GM12878 (cell line): Measurements from ENCODE around the gene CDH20. TPM values are rescaled to one million over a fixed set of nuclear protein-coding genes. Genes with fewer than 3 reads are reported as not detected.

Source experiments
- ATAC-seq: fragments of 200-7000 bp; cut with Tn5 transposase; 3 replicates; pipeline ENCODE4 v1.9.1; 2020; ENCODE audit warnings: mild to moderate bottlenecking, moderate library complexity
- BruUV-seq: library from RNA; stranded (reverse); fragments of 400-500 nt; replicated peaks from 2 replicates; lab custom pipeline; 2021; lab: Mats Ljungman, UMichigan
- CTCF ChIA-PET: fragments of 300-600 bp; sonication (Branson Sonifier 250); formaldehyde crosslinking; extraction: SDS; loops from one replicate; lab custom pipeline; 2021; ENCODE audit warnings: inconsistent platforms; lab: Yijun Ruan, JAX
- POLR2A ChIA-PET: fragments of 350-600 bp; formaldehyde crosslinking; extraction: SDS; loops from one replicate; lab custom pipeline; 2021; ENCODE audit warnings: inconsistent platforms; lab: Charles Lee
- RAD21 ChIA-PET: fragments of 300-600 bp; sonication (Branson Sonifier 250); formaldehyde crosslinking; loops from one replicate; lab custom pipeline; 2023; ENCODE audit warnings: antibody characterized with exemption; ENCODE audit not compliant: unreplicated experiment; lab: Charles Lee
- SMC1A ChIA-PET: fragments of 300-600 bp; sonication (Branson Sonifier 250); formaldehyde crosslinking; loops from one replicate; lab custom pipeline; 2023; ENCODE audit not compliant: unreplicated experiment, uncharacterized antibody; lab: Charles Lee
- DNase-seq: peaks from one replicate; pipeline ENCODE4 v3.0.0-alpha.2; 2011; ENCODE audit warnings: low read depth, low spot score
- FAIRE-seq: peaks from 3 replicates; lab custom pipeline; 2011; peaks lifted over from hg19 to GRCh38; lab: Jason Lieb, UNC
- H2AFZ ChIP-seq: 2 replicates; pipeline ENCODE4 v1.6.0; 2011; ENCODE audit warnings: low read depth, low read length, control low read depth; ENCODE audit not compliant: control insufficient read depth
- H3K27ac ChIP-seq: 2 replicates; pipeline ENCODE4 v1.5.1; 2011; ENCODE audit warnings: control low read depth; ENCODE audit not compliant: control insufficient read depth, insufficient read depth
- H3K27me3 ChIP-seq, 2 experiments: replicated peaks in 1 of 2; 2 replicates each; pipeline versions ENCODE4 v1.6.0 to v1.6.1; 2011; ENCODE audit warnings: low read length in 1 of 2; ENCODE audit not compliant: control insufficient read depth in 2 of 2, insufficient read depth in 2 of 2
- H3K36me3 ChIP-seq, 2 experiments: 2 replicates each; pipeline ENCODE4 v1.5.1; 2011; ENCODE audit warnings: low read length in 1 of 2; ENCODE audit not compliant: control insufficient read depth in 2 of 2, insufficient read depth in 2 of 2
- H3K4me1 ChIP-seq: 2 replicates; pipeline ENCODE4 v1.6.1; 2011; ENCODE audit warnings: mild to moderate bottlenecking, low read length, moderate library complexity, mixed read lengths; ENCODE audit not compliant: control insufficient read depth, insufficient read depth
- H3K4me2 ChIP-seq: 2 replicates; pipeline ENCODE4 v1.6.0; 2011; ENCODE audit warnings: control low read depth; ENCODE audit not compliant: control insufficient read depth, insufficient read depth
- H3K4me3 ChIP-seq: fragments of 200-600 bp; sonication (generic); 2 replicates; pipeline ENCODE4 v1.5.1; 2016
- H3K79me2 ChIP-seq: 2 replicates; pipeline ENCODE4 v1.6.0; 2011; ENCODE audit warnings: low read length; ENCODE audit not compliant: control insufficient read depth, insufficient read depth
- H3K9ac ChIP-seq: 2 replicates; pipeline ENCODE4 v1.8.0; 2011; ENCODE audit warnings: low read length, control low read depth, mixed read lengths; ENCODE audit not compliant: control insufficient read depth, insufficient read depth
- H3K9me3 ChIP-seq: replicated peaks from 3 replicates; pipeline ENCODE4 v1.5.1; 2011; ENCODE audit warnings: mild to moderate bottlenecking, low read length; ENCODE audit not compliant: control insufficient read depth, insufficient read depth
- H4K20me1 ChIP-seq: 2 replicates; pipeline ENCODE4 v1.6.0; 2011; ENCODE audit not compliant: control insufficient read depth, insufficient read depth
- BACH1 ChIP-seq: fragments of 450-650 bp; IDR thresholded peaks from 2 replicates; pipeline ENCODE4 v1.6.1; 2017; ENCODE audit warnings: mild to moderate bottlenecking, borderline replicate concordance
- BCL11A ChIP-seq: IDR thresholded peaks from 2 replicates; pipeline ENCODE4 v1.6.1; 2011; ENCODE audit warnings: low read depth, low read length
- CEBPB ChIP-seq, 2 experiments: fragments of 150-350 bp in 1 of 2; IDR thresholded peaks; 2 replicates each; pipeline ENCODE4 v1.6.1; 2012 to 2014; ENCODE audit warnings: low read depth in 2 of 2, low read length in 2 of 2, borderline replicate concordance in 1 of 2, inconsistent platforms in 1 of 2
- ESRRA ChIP-seq: IDR thresholded peaks from 2 replicates; pipeline ENCODE4 v1.6.1; 2012; ENCODE audit warnings: mild to moderate bottlenecking, low read length, improper control_type of control experiment
- HDAC6 ChIP-seq: fragments of 200-600 bp; sonication (generic); IDR thresholded peaks from one replicate; pipeline ENCODE4 v1.8.0; 2017; ENCODE audit warnings: antibody characterized with exemption; ENCODE audit not compliant: unreplicated experiment
- LARP7 ChIP-seq: fragments of 450-650 bp; IDR thresholded peaks from 2 replicates; pipeline ENCODE4 v1.6.1; 2017; ENCODE audit warnings: mild to moderate bottlenecking
- RFX5 ChIP-seq: IDR thresholded peaks from 2 replicates; pipeline ENCODE4 v1.6.1; 2011; ENCODE audit warnings: low read depth, low read length, improper control_type of control experiment
- SIN3A ChIP-seq: IDR thresholded peaks from 2 replicates; pipeline ENCODE4 v1.6.1; 2012; ENCODE audit warnings: low read depth, low read length, improper control_type of control experiment
- TCF7 ChIP-seq: IDR thresholded peaks from 2 replicates; pipeline ENCODE4 v1.6.1; 2014; ENCODE audit warnings: antibody characterized with exemption, borderline replicate concordance
- ZNF217 ChIP-seq: fragments of 450-650 bp; IDR thresholded peaks from 2 replicates; pipeline ENCODE4 v1.6.1; 2017; ENCODE audit warnings: antibody characterized with exemption, mild to moderate bottlenecking
- WGBS: methylation state at CpG from one replicate; pipeline ENCODE4 v1.1.6; 2016; ENCODE audit warnings: low lambda C conversion rate; ENCODE audit not compliant: insufficient replicate concordance, insufficient coverage; ENCODE audit errors: missing lambda C conversion rate; 5-methylcytosine and 5-hydroxymethylcytosine counted together
- in situ Hi-C: fragments of 300-500 bp; cut with MboI; formaldehyde crosslinking; loops from 9 replicates; pipeline ENCODE4 v1.14.3; 2018; ENCODE audit warnings: mixed read lengths
- intact Hi-C: fragments of 100-400 bp; cut with micrococcal nuclease; formaldehyde crosslinking; loops from one replicate; pipeline ENCODE4 v1.14.2; 2022; ENCODE audit not compliant: unreplicated experiment
- polyA plus RNA-seq, 11 experiments: library from polyadenylated mRNA; depleted of rRNA in 4 of 11; unstranded in 6 of 11; stranded (reverse) in 5 of 11; fragments of >200 nt; fragmentation: Nextera tagmentation in 4 of 11; fragmentation: Illumina TruSeq in 1 of 11; extraction: Ambion mirVana in 4 of 11; extraction: Trizol in 1 of 11; gene quantifications; 1 replicate in 1 of 11; 2 replicates in 10 of 11; pipeline versions ENCODE4 v1.2.1 to v1.2.3, GENCODE V29; 2011 to 2016; ENCODE audit warnings: inconsistent platforms in 2 of 11, missing spikeins in 2 of 11, low read depth in 1 of 11
- total RNA-seq, 4 experiments: library from RNA; depleted of rRNA in 3 of 4; stranded (reverse); fragments of >200 nt in 3 of 4; fragmentation: Illumina TruSeq in 1 of 4; extraction: Trizol in 1 of 4; gene quantifications; 2 replicates each; pipeline versions ENCODE4 v1.2.1 to v1.2.3, GENCODE V29; 2013 to 2021
- TF ChIP-seq, protein P1 (sequence below): IDR thresholded peaks from 2 replicates; pipeline ENCODE4 v1.6.1; 2012; ENCODE audit warnings: low read depth, low read length, improper control_type of control experiment

Gene CDH20
- total and polyA plus RNA-seq, 10 of the 15 experiments (the other 5 are each of a cell fraction or from before 2014, with no cell fraction given) = not detected

DNA sequence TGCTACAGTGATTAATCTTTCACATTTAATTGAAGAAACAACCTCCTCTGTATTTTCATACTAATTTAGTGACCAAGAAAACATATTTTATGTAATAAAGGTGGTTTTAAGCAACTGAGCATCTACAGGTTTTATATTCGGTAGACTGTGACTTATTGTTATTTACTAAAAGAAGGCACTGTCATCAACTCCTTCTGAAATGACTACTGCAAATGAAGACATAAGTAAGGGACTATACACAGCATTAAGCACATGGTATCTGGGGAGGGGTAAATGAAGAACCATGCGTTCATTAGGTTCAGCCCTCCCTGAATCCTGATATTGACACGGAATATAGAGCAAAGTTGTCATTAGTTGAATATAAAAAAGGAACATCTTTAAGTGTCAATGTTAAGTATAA, 4.3 kb downstream of the CDH20 start:
- no peaks in the 10 kb centered on the region for H3K79me2 ChIP-seq
- BruUV-seq = no TSS peak

DNA sequence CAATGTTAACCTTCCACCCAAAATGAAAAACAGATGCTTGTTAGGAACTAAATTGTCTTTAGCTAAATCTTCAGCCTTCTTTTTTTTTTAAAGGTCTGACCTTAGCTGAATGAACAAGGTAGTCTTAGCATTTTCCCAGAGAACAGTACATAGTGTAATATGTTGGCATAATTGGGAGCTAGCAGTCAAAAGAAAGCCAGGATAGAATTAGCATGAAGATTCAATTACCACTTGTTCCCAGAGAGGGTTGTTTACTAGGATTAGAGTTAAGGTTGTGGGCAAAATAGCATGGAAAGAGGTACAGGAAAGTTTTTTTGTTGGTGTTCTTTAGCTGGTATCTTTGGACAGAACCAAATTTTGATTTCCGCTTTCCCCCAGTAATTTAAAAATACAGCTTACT, 6.9 kb downstream of the CDH20 start:
- no peak for DNase-seq
- no peak overlapping the region for H3K4me3 ChIP-seq
- no peak overlapping the region for H3K27ac ChIP-seq
- ChIA-PET RAD21 (no interaction called here), CTCF (interaction anchor here (1.0 kb wide), 1 partner anchor 17 kb away, joined by 3 read pairs; no protein-coding TSS in a partner anchor), SMC1A (interaction anchor here (0.6 kb wide), 1 partner anchor 16 kb away, joined by 3 read pairs; no protein-coding TSS in a partner anchor), POLR2A (interaction anchor here (1.0 kb wide), 1 partner anchor 13 kb away, joined by 4 read pairs; no protein-coding TSS in a partner anchor)
- H2AFZ ChIP-seq = no peak overlapping the region
- no TSS peak for BruUV-seq
- H3K79me2 ChIP-seq = no peaks in the 10 kb centered on the region
- no peaks in the 10 kb centered on the region for H3K9me3 ChIP-seq
- H4K20me1 ChIP-seq = no peaks in the 10 kb centered on the region
- no peak overlapping the region for H3K4me2 ChIP-seq
- peaks cover 0 to 5% of the 10 kb centered on the region in 2 experiments; a peak in 2 of 4 replicates for H3K27me3 ChIP-seq
- 0% methylated on average over 1 of the region's 1 CpG for WGBS
- in situ Hi-C loops (no loop called here), intact Hi-C loops (no loop called here)
- H3K9ac ChIP-seq = no peak overlapping the region
- no peak for TF ChIP-seq SIN3A
- no peak for TF ChIP-seq TCF7
- TF ChIP-seq LARP7 = no peak
- TF ChIP-seq, protein P1, sequence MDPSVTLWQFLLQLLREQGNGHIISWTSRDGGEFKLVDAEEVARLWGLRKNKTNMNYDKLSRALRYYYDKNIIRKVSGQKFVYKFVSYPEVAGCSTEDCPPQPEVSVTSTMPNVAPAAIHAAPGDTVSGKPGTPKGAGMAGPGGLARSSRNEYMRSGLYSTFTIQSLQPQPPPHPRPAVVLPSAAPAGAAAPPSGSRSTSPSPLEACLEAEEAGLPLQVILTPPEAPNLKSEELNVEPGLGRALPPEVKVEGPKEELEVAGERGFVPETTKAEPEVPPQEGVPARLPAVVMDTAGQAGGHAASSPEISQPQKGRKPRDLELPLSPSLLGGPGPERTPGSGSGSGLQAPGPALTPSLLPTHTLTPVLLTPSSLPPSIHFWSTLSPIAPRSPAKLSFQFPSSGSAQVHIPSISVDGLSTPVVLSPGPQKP = no peak
- no peak for TF ChIP-seq RFX5
- TF ChIP-seq BACH1 = no peak
- TF ChIP-seq BCL11A = no peak
- no peak for TF ChIP-seq CEBPB (IDR thresholded peaks at IDR 0.05; ENCODE audit: borderline replicate concordance in 1 of 2, low read depth in 2 of 2, low read length in 2 of 2)
- TF ChIP-seq ESRRA = no peak
- no peak for TF ChIP-seq ZNF217
- no peak for ATAC-seq
- FAIRE-seq = no peak
- no peaks in the 10 kb centered on the region for H3K4me1 ChIP-seq
- no peaks in the 10 kb centered on the region for H3K36me3 ChIP-seq

More for the DNA sequence above, 4.3 kb downstream of the CDH20 start:
- Histone ChIP-seq H3K4me1 (no peaks in the 10 kb centered on the region), H2AFZ (no peak overlapping the region), H3K27me3 (peaks cover 0 to 10% of the 10 kb centered on the region in 2 experiments; a peak in 2 of 4 replicates), H3K4me2 (no peak overlapping the region), H3K9ac (no peak overlapping the region), H3K9me3 (no peaks in the 10 kb centered on the region), H4K20me1 (no peaks in the 10 kb centered on the region), H3K36me3 (no peaks in the 10 kb centered on the region), H3K27ac (no peak overlapping the region), H3K4me3 (no peak overlapping the region)
- TF ChIP-seq HDAC6 = no peak
- ChIA-PET POLR2A (no interaction called here), CTCF (interaction anchor here (0.9 kb wide), 1 partner anchor 16 kb away, joined by 4 read pairs; no protein-coding TSS in a partner anchor), SMC1A (no interaction called here), RAD21 (no interaction called here)
- FAIRE-seq (no peak), ATAC-seq (no peak), DNase-seq (no peak)
- 0% methylated on average over 3 of the region's 3 CpGs for WGBS
- in situ Hi-C loops = no loop called here
- intact Hi-C loops = no loop called here
